GM12878 (cell line): Measurements from ENCODE around the gene DNAAF3. TPM values are rescaled to one million over a fixed set of nuclear protein-coding genes. Genes with fewer than 3 reads are reported as not detected.

Experiments used
- ATAC-seq: fragments of 200-7000 bp; cut with Tn5 transposase; 3 replicates; pipeline ENCODE4 v1.9.1; 2020; ENCODE audit warnings: mild to moderate bottlenecking, moderate library complexity
- BruUV-seq: library from RNA; stranded (reverse); fragments of 400-500 nt; replicated peaks from 2 replicates; lab custom pipeline; 2021; lab: Mats Ljungman, UMichigan
- CTCF ChIA-PET: fragments of 300-600 bp; sonication (Branson Sonifier 250); formaldehyde crosslinking; extraction: SDS; loops from one replicate; lab custom pipeline; 2021; ENCODE audit warnings: inconsistent platforms; lab: Yijun Ruan, JAX
- POLR2A ChIA-PET: fragments of 350-600 bp; formaldehyde crosslinking; extraction: SDS; loops from one replicate; lab custom pipeline; 2021; ENCODE audit warnings: inconsistent platforms; lab: Charles Lee
- RAD21 ChIA-PET: fragments of 300-600 bp; sonication (Branson Sonifier 250); formaldehyde crosslinking; loops from one replicate; lab custom pipeline; 2023; ENCODE audit warnings: antibody characterized with exemption; ENCODE audit not compliant: unreplicated experiment; lab: Charles Lee
- SMC1A ChIA-PET: fragments of 300-600 bp; sonication (Branson Sonifier 250); formaldehyde crosslinking; loops from one replicate; lab custom pipeline; 2023; ENCODE audit not compliant: unreplicated experiment, uncharacterized antibody; lab: Charles Lee
- DNase-seq: peaks from one replicate; pipeline ENCODE4 v3.0.0-alpha.2; 2011; ENCODE audit warnings: low read depth, low spot score
- FAIRE-seq: peaks from 3 replicates; lab custom pipeline; 2011; peaks lifted over from hg19 to GRCh38; lab: Jason Lieb, UNC
- H2AFZ ChIP-seq: 2 replicates; pipeline ENCODE4 v1.6.0; 2011; ENCODE audit warnings: low read depth, low read length, control low read depth; ENCODE audit not compliant: control insufficient read depth
- H3K27ac ChIP-seq: 2 replicates; pipeline ENCODE4 v1.5.1; 2011; ENCODE audit warnings: control low read depth; ENCODE audit not compliant: control insufficient read depth, insufficient read depth
- H3K27me3 ChIP-seq, 2 experiments: replicated peaks in 1 of 2; 2 replicates each; pipeline versions ENCODE4 v1.6.0 to v1.6.1; 2011; ENCODE audit warnings: low read length in 1 of 2; ENCODE audit not compliant: control insufficient read depth in 2 of 2, insufficient read depth in 2 of 2
- H3K36me3 ChIP-seq, 2 experiments: 2 replicates each; pipeline ENCODE4 v1.5.1; 2011; ENCODE audit warnings: low read length in 1 of 2; ENCODE audit not compliant: control insufficient read depth in 2 of 2, insufficient read depth in 2 of 2
- H3K4me1 ChIP-seq: 2 replicates; pipeline ENCODE4 v1.6.1; 2011; ENCODE audit warnings: mild to moderate bottlenecking, low read length, moderate library complexity, mixed read lengths; ENCODE audit not compliant: control insufficient read depth, insufficient read depth
- H3K4me2 ChIP-seq: 2 replicates; pipeline ENCODE4 v1.6.0; 2011; ENCODE audit warnings: control low read depth; ENCODE audit not compliant: control insufficient read depth, insufficient read depth
- H3K4me3 ChIP-seq: fragments of 200-600 bp; sonication (generic); 2 replicates; pipeline ENCODE4 v1.5.1; 2016
- H3K79me2 ChIP-seq: 2 replicates; pipeline ENCODE4 v1.6.0; 2011; ENCODE audit warnings: low read length; ENCODE audit not compliant: control insufficient read depth, insufficient read depth
- H3K9ac ChIP-seq: 2 replicates; pipeline ENCODE4 v1.8.0; 2011; ENCODE audit warnings: low read length, control low read depth, mixed read lengths; ENCODE audit not compliant: control insufficient read depth, insufficient read depth
- H3K9me3 ChIP-seq: replicated peaks from 3 replicates; pipeline ENCODE4 v1.5.1; 2011; ENCODE audit warnings: mild to moderate bottlenecking, low read length; ENCODE audit not compliant: control insufficient read depth, insufficient read depth
- H4K20me1 ChIP-seq: 2 replicates; pipeline ENCODE4 v1.6.0; 2011; ENCODE audit not compliant: control insufficient read depth, insufficient read depth
- ASH2L ChIP-seq: fragments of 300-600, 200-600 bp; sonication (generic); IDR thresholded peaks from 2 replicates; pipeline ENCODE4 v1.6.1; 2017; ENCODE audit warnings: low read depth, mild to moderate bottlenecking, borderline replicate concordance
- CREM ChIP-seq: IDR thresholded peaks from 2 replicates; pipeline ENCODE4 v1.6.1; 2014; ENCODE audit warnings: antibody characterized with exemption, low read depth
- E2F4 ChIP-seq: IDR thresholded peaks from 2 replicates; pipeline ENCODE4 v1.6.1; 2012; ENCODE audit warnings: low read depth, low read length, improper control_type of control experiment
- E4F1 ChIP-seq: fragments of 450-650 bp; IDR thresholded peaks from 2 replicates; pipeline ENCODE4 v1.6.1; 2018; ENCODE audit warnings: borderline replicate concordance, mild to moderate bottlenecking; ENCODE audit not compliant: partially characterized antibody
- IKZF1 ChIP-seq: fragments of 450-650 bp; conservative IDR thresholded peaks from 2 replicates; pipeline ENCODE4 v1.6.1; 2017; ENCODE audit warnings: antibody characterized with exemption, mild to moderate bottlenecking
- KAT2A ChIP-seq: conservative IDR thresholded peaks from 2 replicates; pipeline ENCODE4 v1.6.1; 2011; ENCODE audit warnings: low read depth, low read length; ENCODE audit not compliant: control insufficient read depth
- POLR2AphosphoS2 ChIP-seq: IDR thresholded peaks from 2 replicates; pipeline ENCODE4 v1.6.1; 2011; ENCODE audit warnings: low read depth, mild to moderate bottlenecking, low read length, improper control_type of control experiment, moderate library complexity
- RAD21 ChIP-seq: IDR thresholded peaks from 2 replicates; pipeline ENCODE4 v1.6.1; 2011; ENCODE audit warnings: mild to moderate bottlenecking, low read depth, low read length, moderate library complexity; ENCODE audit not compliant: insufficient read depth
- RELB ChIP-seq: fragments of 450-650 bp; IDR thresholded peaks from 2 replicates; pipeline ENCODE4 v1.6.1; 2017; ENCODE audit warnings: low read depth, mild to moderate bottlenecking, moderate library complexity
- YY1 ChIP-seq: IDR thresholded peaks from 2 replicates; pipeline ENCODE4 v1.6.1; 2011; ENCODE audit warnings: low read depth, mild to moderate bottlenecking, low read length
- ZNF592 ChIP-seq: fragments of 450-650 bp; IDR thresholded peaks from 2 replicates; pipeline ENCODE4 v1.6.1; 2017; ENCODE audit warnings: mild to moderate bottlenecking, moderate library complexity
- ZZZ3 ChIP-seq: IDR thresholded peaks from 2 replicates; pipeline ENCODE4 v1.6.1; 2011; ENCODE audit warnings: low read depth; ENCODE audit not compliant: control insufficient read depth, insufficient read length
- WGBS: methylation state at CpG from one replicate; pipeline ENCODE4 v1.1.6; 2016; ENCODE audit warnings: low lambda C conversion rate; ENCODE audit not compliant: insufficient replicate concordance, insufficient coverage; ENCODE audit errors: missing lambda C conversion rate; 5-methylcytosine and 5-hydroxymethylcytosine counted together
- in situ Hi-C: fragments of 300-500 bp; cut with MboI; formaldehyde crosslinking; loops from 9 replicates; pipeline ENCODE4 v1.14.3; 2018; ENCODE audit warnings: mixed read lengths
- intact Hi-C: fragments of 100-400 bp; cut with micrococcal nuclease; formaldehyde crosslinking; loops from one replicate; pipeline ENCODE4 v1.14.2; 2022; ENCODE audit not compliant: unreplicated experiment
- polyA plus RNA-seq, 11 experiments: library from polyadenylated mRNA; depleted of rRNA in 4 of 11; unstranded in 6 of 11; stranded (reverse) in 5 of 11; fragments of >200 nt; fragmentation: Nextera tagmentation in 4 of 11; fragmentation: Illumina TruSeq in 1 of 11; extraction: Ambion mirVana in 4 of 11; extraction: Trizol in 1 of 11; gene quantifications; 1 replicate in 1 of 11; 2 replicates in 10 of 11; pipeline versions ENCODE4 v1.2.1 to v1.2.3, GENCODE V29; 2011 to 2016; ENCODE audit warnings: inconsistent platforms in 2 of 11, missing spikeins in 2 of 11, low read depth in 1 of 11
- total RNA-seq, 4 experiments: library from RNA; depleted of rRNA in 3 of 4; stranded (reverse); fragments of >200 nt in 3 of 4; fragmentation: Illumina TruSeq in 1 of 4; extraction: Trizol in 1 of 4; gene quantifications; 2 replicates each; pipeline versions ENCODE4 v1.2.1 to v1.2.3, GENCODE V29; 2013 to 2021

DNAAF3 gene
- total and polyA plus RNA-seq, 10 of the 15 experiments (the other 5 are each of a cell fraction or from before 2014, with no cell fraction given), result not detected

DNA sequence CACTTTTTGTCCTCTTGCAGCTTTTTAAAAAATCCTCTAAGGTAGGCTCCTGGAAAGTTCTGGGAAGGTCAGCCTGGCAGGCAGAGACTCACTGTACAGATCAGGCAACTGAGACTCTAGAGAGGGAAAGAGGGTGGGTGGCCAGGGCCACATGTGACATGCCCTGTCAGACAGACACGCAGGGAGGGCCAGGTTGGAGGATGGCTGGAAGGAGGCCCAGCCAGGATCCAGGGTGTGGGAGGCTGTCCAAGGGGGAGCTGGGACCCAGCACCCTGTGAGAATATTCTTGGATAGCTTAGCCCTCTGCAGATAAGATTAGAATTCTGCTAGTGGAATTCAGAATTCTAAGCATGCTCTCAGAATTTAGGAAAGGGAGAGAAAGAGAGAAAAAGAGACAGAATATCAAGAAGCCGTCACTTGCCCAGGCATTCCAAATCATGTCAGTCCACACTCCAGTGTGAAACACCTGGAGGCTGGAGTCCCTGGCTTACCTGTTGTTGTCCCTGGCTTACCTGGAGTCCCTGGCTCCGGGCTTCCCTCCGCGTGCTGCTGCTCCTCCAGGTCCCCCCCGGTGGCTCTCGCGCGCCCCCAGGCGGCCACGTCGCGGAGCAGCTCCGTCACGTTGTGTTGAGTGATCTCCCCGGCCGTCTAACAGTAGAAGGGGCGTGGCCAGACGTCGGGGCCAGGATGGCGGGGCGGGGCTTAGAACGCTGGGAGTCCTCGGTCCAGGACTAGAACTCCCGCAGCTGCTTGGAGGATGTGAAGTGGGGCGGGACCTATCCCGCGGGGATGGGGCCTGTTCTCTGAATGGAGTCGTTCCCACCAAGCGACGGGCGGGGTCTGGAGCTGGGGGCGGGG lies 6.1 kb downstream of the DNAAF3 start:
- H4K20me1 ChIP-seq, result no peaks in the 10 kb centered on the region
- no peak overlapping the region for H3K27ac ChIP-seq
- H3K9me3 ChIP-seq, result no peaks in the 10 kb centered on the region; the same call in 2 of the 3 replicates
- RAD21 ChIA-PET, result interaction anchor here (0.6 to 2.3 kb wide), 4 partner anchors 15 to 74 kb away, joined by 3 to 14 read pairs (median 5); no protein-coding TSS in a partner anchor
- H3K4me1 ChIP-seq, result no peaks in the 10 kb centered on the region
- H3K27me3 ChIP-seq, result no peaks in the 10 kb centered on the region; a peak in 2 of 4 replicates
- DNase-seq, result peak; percentile 32
- in situ Hi-C loops, result no loop called here
- no peak overlapping the region for H3K4me2 ChIP-seq
- H2AFZ ChIP-seq, result no peak overlapping the region
- no peaks in the 10 kb centered on the region for H3K36me3 ChIP-seq
- CTCF ChIA-PET, result interaction anchor here (0.6 to 2.8 kb wide), 19 partner anchors 9 to 472 kb away, joined by 3 to 23 read pairs (median 4); partner anchors contain the start of gene RDH13
- SMC1A ChIA-PET, result interaction anchor here (1.0 kb wide), 1 partner anchor 19 kb away, joined by 3 read pairs; no protein-coding TSS in a partner anchor
- no peaks in the 10 kb centered on the region for H3K79me2 ChIP-seq
- no peak overlapping the region for H3K9ac ChIP-seq
- ATAC-seq, result peak; percentile 99
- no TSS peak for BruUV-seq
- FAIRE-seq, result no peak
- intact Hi-C loops, result loop anchor here (5.0 kb wide), 1 partner anchor 278 kb away; no protein-coding TSS in a partner anchor
- POLR2A ChIA-PET, result no interaction called here
- no peak overlapping the region for H3K4me3 ChIP-seq
- WGBS, result 3% methylated on average over 28 of the region's 33 CpGs
- TF ChIP-seq IKZF1 (peak; percentile 50), E4F1 (no peak), POLR2AphosphoS2 (no peak), KAT2A (no peak), RAD21 (peak; percentile 81), E2F4 (no peak), YY1 (0 out of 2 replicates have a peak, but pooled peaks have one; percentile 57), RELB (no peak), CREM (peak; percentile 78), ZNF592 (0 out of 2 replicates have a peak, but pooled peaks have one; percentile 26), ZZZ3 (no peak), ASH2L (no peak)
